ENCODE results near the gene WDR47.
"Not testable (repeated sequence)": the region's sequence is repeated elsewhere in the genome, so short reads cannot be mapped to it uniquely, and the experiment has no call there.

The WDR47 gene

GRCh38 chr1:109050228-109050995 is 8.5 kb upstream of the WDR47 start:
- no peak for DNase-seq

DNA sequence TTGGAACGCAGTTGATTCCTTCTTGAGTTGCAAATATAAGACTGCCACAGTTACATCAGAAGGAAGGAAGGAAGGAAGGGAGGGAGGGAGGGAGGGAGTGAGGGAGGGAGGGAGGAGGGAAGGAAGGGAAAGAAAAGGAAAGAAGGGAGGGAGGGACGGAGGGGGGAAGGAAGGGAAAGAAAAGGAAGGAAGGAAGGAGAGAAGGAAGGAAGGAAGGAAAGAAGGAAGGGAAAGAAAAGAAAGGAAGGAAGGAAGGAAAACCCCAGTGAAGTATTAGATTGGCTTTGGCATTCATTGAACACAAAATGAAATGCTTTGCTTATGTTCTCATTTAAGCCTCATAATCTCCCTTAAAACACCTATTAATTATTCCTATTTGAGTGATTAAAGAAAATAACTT is 6.4 kb upstream of the WDR47 start:
- no peak for DNase-seq

DNA sequence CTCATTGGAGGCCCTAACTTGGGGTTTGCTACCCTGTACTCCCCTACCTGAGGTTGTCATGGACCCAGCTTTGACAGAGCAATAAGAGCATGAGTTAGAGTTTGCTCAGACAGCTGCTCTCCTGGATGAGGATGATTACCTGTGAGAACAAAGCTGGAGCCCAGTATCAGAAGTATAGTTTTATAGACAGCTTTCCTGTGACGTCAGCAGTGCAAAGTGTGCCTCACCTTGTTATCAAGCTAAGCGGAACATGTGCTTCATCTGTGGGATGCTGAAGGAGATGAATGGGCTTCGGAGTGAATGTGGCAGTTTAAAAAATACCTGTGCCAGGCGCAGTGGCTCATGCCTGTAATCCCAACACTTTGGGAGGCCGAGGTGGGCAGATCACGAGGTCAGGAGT is 5.4 kb upstream of the WDR47 start:
- no peak for DNase-seq

DNA sequence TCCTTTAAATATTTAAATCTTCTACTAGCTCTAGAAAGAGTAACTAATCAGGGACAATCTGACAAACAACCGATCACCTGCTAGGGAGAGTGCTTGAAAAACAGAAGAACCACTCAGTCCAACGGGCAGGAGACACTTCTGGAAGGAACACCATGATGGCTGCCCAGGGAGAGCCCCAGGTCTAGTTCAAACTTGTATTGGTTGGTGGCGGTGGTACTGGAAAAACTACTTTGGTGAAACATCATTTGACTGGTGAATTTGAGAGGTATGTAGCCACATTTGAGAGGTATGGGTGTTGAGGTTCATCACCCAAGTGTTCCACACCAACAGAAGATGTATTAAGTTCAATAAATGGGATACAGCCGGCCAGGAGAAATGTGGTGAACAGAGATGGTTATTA is 4.8 kb upstream of the WDR47 start:
- DNase-seq, result no peak

- DNase-seq, result no peak
Observed at GRCh38 chr1:109045595-109045994, 3.7 kb upstream of the WDR47 start.

GRCh38 chr1:109040989-109041620 is 797 bp downstream of the WDR47 start:
- no peak for DNase-seq

DNA sequence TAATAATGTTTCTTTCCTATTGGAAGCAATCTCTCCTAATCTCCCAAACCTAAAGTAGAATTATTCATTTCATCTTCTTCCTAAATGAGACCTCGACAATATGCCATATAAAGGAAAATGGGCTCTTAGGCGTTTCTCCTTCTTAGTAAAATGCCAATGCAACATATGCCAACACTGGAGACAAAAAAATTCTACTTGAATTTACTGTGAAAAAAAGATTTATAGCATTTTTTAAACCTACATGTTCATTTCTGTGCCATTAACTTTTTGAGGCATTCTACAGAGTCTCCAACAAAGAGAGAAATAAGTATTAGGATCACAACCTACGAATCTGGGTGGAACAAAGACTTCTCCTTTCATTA is 1.3 kb downstream of the WDR47 start:
- no peak for DNase-seq

GRCh38 chr1:109034382-109034781 is 7.5 kb downstream of the WDR47 start:
- DNase-seq, result no peak

DNA sequence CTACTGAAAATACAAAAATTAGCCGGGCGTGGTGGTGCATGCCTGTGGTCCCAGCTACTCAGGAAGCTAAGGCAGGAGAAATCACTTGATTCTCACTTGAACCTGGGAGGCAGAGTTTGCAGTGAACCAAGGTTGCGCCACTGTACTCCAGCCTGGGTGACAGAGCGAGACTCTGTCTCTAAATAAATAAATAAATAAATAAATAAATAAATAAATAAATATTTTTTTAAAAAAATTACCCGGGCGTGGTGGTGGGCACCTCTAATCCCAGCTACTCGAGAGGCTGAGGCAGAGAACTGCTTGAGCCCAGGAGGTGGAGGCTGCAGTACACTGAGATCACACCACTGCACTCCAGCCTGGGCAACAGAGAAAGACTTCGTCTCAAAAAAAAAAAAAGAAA is 12.4 kb downstream of the WDR47 start:
- DNase-seq, result not testable (repeated sequence)

GRCh38 chr1:109027841-109028240 is 14.1 kb downstream of the WDR47 start:
- DNase-seq, result no peak

GRCh38 chr1:109025694-109026093 is 16.2 kb downstream of the WDR47 start:
- DNase-seq, result no peak

DNA sequence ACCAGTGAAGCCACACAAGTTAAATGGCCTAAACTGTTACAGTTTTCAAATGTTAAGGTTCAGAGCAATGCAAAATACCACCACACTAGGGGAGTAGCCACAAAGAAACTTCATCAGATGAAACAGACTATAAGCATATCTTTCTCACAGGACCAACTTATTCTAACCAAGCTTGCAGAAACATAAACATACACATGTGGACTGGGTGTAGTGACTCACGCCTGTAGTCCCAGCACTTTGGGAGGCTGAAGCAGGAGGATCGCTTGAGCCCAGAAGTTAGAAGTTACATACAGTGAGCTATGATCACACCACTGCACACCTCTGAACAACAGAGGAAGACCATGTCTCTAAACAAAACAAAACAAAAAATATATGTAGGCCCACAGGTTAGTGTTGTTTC is 17.3 kb downstream of the WDR47 start:
- DNase-seq, result no peak

GRCh38 chr1:109020693-109021257 is 21.1 kb downstream of the WDR47 start:
- DNase-seq, result no peak

- DNase-seq, result not testable (repeated sequence)
Observed at GRCh38 chr1:109017719-109018118, 24.2 kb downstream of the WDR47 start.

- DNase-seq, result no peak
Observed at GRCh38 chr1:109017134-109017533, 24.8 kb downstream of the WDR47 start.

- no peak for DNase-seq
Observed at GRCh38 chr1:109011335-109011734, 30.6 kb downstream of the WDR47 start.

- not testable (repeated sequence) for DNase-seq
Observed at GRCh38 chr1:108996622-108997021, 45.3 kb downstream of the WDR47 start.

DNA sequence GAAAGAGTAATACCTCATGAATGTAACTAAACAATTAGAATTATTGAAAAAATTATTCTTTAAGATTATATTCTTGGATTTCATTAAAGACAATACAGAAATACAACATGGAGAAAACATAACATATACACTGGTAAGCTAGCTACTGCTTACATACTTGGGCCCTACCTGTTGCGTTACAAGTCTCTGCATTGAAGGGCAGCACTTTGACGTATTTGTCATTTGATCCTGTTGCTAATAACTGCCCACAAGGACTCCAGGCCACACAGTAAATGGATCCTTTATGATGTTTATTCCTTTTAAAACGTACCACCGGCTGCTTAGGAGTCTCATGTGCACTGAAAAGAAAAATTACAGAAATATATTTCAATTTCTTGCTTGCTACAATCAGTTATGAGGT is 58.8 kb downstream of the WDR47 start:
- no peak for DNase-seq

DNA sequence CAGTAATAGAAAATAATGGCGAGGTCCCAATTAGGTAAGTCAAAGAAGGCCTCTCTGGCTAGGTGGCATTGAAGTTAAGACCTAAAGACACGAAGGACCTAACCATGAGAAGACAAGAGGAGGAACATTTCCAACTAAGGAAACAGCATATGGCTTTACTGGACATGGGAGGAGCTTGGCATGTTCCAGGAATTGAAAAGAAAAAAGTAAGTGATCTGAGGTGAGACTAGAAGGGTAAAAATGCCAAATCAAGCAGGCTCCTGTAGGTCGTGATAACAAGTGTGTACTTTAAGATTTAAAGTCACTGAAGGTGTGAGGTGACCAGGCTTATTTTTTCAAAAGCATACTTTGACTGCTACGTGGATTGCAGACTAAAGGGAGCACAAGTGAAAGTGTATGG is 65.2 kb downstream of the WDR47 start:
- no peak for DNase-seq

- no peak for DNase-seq
Observed at GRCh38 chr1:108972951-108973350, 69.0 kb downstream of the WDR47 start.

DNA sequence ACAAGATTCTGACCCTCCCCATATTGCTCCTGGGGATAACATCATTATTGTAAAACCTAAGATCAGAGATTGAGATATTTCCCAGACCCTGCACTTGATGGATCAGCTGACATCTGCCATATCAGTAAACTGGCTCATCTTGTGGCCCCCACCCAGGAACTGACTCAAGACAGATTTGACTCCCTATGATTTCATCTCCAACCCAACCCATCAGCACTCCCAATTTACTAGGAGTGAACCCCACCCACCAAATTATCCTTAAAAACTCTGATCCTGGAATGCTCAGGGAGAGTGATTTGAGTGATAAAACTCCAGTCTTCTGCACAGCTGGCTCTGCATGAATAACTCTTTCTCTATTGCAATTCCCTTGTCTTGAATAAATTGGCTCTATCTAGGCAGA is 72.6 kb downstream of the WDR47 start:
- DNase-seq, result no peak

- DNase-seq, result peak; percentile 84
Observed at GRCh38 chr1:108963052-108963686, 78.7 kb downstream of the WDR47 start, which contains the start of gene CLCC1. Gene CLCC1 (minus strand): TSS chr1:108963484. CDS start chr1:108950437, 13,047 bp downstream.

DNA sequence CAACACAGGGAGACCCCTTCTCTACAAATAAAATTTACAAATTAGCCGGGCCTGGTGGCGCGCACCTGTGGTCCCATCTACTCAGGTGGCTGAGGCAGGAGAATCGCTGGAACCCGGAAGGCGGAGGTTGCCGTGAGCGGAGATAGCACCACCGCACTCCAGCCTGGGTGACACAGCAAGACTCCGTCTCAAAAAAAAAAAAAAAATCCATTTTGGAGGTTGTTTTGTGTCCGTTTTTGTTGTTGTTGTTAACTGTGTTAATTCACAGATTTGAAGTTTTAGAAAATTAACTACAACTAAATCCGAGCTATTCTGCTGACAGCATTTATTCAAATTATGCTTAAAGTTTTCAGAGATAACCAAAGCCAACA is 79.2 kb downstream of the WDR47 start:
- no peak for DNase-seq
